ENCODE results near the gene TRIM62.
"Not testable (repeated sequence)": the region's sequence is repeated elsewhere in the genome, so short reads cannot be mapped to it uniquely, and the experiment has no call there.

The TRIM62 gene

DNA sequence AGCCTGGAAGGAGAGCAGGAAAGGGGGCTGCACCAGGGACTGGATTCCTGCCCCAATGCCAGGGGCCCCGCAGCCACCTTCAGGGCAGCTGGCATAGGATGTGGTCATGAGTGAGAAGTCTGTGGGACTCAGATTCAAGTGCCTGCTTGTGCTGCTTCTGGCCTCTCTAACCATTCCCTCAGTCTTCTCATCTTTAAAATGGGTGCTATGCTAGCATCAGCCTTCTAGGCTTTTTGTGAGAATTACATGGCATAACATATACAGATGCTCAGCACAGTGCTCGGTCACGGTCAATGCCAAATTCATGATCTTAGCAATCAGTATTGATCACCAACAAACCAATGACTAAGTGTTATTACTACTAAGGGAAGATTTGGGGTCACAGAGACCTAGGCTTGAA lies 23.5 kb downstream of the TRIM62 start:
- no peak for DNase-seq

GRCh38 chr1:33157131-33157530 lies 24.7 kb downstream of the TRIM62 start:
- no peak for DNase-seq

DNA sequence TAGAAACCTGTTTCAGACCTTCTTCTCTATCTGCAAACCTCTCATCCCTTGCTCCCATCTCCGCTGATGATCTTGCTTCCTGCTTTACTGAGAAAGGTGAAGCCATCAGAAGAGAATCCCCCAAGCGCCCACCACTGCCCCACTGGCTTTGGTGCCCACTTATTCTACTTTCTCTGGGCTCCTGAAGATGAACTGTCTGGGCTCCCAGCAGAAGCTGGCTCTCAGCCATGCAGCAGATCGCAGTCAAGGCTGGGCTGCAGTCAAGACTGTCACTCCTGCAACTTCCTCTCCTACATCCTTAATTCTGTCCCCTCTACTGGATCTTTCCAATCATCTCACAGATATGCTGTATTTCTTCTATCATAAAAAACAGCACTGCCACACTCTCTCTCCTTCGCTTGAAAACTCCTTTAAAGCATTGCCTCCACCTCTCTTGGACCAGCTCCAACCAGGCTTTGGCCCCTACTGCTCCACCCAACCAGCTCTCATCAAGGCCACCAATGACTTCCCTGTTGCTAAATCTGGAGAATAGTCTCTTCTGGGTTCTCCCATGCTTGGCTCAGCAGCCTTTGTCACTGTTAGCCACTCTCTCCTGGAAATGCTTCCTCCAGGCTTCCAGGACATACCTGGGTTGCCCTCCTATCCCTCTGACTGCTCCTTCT lies 25.8 kb downstream of the TRIM62 start:
- no peak for DNase-seq

- DNase-seq = no peak
Measured at GRCh38 chr1:33153650-33154049, 28.2 kb downstream of the TRIM62 start.

GRCh38 chr1:33152685-33153432 lies 29.0 kb downstream of the TRIM62 start:
- no peak for DNase-seq

DNA sequence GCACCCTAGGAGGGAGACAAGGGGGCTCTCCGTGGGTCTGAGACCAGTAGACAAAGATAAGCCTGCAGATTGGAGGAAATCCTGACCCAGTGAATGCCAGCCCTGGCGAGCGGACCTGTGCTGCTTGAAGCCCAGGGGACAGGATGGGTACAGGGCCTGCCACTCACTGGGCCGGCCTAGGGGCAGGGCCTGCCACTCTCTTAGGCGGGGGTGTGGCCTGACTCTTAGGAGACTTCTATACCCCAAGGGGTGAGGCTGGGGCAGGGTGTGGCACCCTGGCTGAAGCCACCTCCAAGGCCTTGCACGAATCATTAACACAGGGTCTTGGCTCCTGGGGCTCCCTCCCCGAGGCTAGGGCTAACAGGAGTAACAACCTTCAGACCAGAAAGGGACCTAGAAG lies 30.7 kb downstream of the TRIM62 start:
- DNase-seq = no peak

- DNase-seq = no peak
Measured at GRCh38 chr1:33150522-33150921, 31.3 kb downstream of the TRIM62 start.

DNA sequence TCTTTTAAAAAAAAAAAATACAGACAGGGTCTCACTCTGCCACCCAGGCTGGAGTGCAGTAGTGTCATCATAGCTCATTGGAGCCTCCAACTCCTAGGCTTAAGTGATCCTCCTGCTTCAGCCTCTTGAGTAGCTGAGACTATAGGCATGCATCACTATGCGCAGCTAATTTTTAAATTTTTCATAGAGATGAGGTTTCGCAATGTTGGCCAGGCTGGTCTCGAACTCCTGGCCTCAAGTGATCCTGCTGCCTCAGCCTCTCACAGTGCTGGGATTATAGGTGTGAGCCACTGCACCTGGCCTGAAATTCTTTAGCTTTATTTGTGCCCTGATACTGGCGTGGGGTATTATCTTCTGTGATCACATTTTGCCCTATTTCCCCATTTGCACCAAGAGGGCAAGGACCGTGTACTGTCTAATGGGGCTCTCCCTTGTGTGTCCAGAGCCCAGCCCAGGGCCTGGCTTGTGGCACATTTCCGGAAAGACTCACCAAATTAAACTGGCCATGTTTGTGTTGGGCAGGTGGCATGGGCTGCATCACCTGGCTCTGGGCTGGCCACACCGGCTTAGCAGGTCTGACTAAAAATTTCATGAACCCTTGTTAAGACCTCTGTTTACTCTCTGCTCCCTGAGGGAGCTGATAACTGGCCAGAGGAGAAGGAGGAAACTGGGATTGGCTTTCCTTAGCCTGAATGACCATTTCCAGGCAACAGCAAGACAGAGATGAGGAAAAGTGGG lies 32.2 kb downstream of the TRIM62 start:
- DNase-seq = no peak

- no peak for DNase-seq
Measured at GRCh38 chr1:33148615-33149014, 33.2 kb downstream of the TRIM62 start.

DNA sequence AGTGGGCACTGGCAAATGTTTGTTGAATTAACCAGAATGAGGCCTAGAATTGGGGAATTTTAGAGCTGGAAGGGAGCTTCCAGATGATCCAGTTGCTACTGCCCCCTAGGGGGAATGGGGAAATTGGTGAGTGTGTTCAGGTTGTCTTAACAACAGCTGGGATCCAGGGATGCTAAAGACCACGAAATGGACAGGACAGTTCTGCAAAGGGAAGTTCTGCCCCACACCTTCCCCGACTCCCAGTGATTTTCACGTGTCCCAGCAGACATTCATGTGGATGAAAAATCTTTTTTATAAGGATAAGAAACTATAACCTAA lies 33.9 kb downstream of the TRIM62 start:
- no peak for DNase-seq

DNA sequence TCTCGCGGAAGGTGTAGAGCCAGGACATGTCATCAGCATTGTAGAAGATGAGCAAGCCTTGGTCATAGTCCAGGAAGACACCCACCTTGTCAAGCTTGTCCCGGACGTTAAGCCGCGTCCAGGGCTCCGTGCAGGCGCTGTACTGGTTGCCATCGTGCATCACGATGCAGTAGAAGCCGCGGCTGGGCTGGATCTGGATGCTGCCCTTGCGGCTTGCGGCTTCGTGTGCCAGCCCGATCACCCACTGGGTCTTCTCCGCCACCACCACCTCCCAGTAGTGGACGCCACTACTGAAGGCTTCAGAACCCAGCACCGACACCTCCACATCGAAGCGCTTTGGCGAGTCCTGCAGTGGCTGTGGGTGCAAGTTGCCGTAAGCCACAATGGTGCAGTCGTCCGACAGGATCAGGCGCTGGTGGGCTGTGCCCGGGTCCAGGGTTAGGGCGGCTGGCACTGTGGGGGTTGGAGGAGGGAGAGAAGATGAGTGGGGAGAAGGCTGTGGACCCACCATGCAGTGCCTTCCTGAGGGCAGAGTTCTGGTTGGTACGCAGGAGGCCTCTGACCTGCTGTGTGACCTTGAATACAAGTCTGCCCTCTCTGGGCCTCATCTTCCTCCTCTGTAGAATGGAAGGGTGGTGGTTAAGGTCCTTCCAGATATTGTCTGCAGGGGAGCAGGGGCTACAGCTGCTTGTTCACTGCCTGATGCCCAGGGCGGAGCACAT lies 34.4 kb downstream of the TRIM62 start:
- DNase-seq = no peak

DNA sequence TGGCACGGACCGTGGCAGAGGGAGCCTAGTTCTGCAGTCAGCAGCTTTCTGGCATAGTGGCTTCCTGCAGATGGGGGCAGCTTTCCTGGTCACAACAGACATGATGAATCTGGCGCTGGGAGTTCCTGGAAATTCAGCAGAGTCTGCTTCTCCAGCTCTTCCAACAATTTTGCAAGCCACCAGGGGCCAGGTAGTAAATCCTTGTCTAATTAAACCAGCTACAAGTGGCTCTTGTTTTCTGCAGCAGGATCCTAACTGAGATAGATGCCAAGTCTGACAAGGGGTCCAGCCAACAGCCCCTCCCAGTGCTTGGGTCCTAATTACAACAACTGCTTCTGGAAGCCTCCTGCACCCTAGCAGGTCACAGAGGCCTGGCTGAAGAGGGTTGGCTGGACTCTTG lies 35.8 kb downstream of the TRIM62 start:
- DNase-seq = no peak

GRCh38 chr1:33143698-33144097 lies 38.1 kb downstream of the TRIM62 start:
- DNase-seq = peak; percentile 70

DNA sequence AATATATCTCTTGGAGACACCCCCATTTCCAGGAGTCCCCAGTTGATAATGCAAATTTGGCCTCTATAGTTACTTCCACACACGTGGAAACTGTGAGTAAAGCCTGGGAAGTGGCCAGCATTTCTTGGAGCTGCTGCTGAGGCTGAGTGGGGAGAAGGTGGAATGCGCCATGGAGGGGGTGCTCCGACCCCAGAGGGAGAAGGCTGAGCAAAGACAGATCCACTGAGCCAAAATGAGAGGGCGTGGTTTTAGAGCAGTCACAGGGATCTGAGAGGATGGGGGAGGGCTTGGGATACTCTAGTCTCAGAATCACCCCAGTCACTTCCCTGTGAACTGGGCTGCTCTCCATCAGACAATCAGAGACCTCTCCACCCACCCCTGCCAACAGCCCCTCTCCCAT lies 38.7 kb downstream of the TRIM62 start:
- no peak for DNase-seq

GRCh38 chr1:33142483-33143064 lies 39.3 kb downstream of the TRIM62 start:
- DNase-seq = no peak

- DNase-seq = no peak
Measured at GRCh38 chr1:33141781-33142180, 40.1 kb downstream of the TRIM62 start.

DNA sequence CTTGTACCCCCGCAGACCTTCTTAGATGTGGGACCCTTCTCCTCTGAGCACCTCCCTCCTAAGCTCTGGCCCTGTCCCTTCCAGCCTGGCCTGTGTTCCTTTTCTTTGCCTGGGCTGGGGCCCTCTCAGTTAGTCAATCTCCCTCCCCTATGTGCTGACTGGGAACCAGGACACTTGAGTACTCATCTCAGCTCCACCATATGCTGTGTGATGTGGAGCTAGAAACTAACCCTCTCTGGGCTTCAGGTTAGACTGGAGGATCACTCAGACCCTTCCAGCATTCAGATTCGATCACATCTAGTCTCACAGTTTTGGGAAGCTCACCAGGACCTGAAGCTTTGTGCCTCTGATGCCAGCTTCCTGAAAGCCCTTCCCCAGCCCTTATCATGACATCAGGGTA lies 40.6 kb downstream of the TRIM62 start:
- DNase-seq = no peak

DNA sequence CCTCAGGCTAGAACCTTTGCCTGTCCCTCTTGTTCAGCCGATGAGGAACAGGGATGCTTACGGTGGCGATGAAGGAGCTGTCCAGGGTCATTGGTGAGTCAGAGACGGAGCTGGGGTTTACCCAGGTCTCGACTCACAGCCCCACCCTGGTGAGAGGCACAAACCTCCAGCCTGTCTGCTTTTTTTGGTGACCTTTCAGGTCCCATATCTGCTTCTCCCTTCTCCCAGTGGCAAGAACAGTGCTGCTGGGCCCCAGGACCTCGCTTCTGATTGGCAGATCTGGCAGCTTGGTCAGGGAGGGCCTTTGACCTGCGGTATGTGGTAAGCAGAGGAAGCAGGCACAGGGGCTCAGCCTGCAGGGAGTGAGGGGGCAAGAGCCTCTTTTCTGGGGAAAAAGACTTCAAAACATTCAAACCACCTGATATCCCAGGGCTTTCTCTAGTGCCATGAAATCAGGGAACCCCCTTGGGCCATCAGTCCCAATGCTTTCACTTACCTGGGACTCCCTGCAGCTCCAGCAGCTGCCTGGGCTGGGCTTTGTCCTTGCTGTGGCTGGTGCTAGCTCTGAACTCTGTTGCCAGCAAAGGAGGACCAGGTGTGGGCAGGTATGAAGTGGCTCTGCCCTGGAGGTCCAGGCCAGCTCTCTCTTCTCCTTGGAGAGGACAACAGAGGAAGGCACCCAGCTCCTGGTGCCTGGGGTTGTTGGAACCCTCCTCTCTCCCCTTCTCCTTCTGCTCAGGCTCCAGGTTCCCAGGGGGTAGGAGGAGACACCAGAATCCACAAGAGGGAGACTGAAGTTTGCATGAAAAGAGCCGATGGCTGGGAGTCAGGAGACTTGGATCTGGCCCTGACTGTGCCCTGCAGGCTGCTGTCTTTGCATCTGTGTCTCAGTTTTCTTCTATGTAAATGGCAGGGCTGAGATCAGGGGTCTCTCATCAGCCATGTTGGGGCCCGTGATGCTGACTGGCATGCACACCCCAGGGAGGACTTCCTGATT lies 41.4 kb downstream of the TRIM62 start:
- DNase-seq = no peak

GRCh38 chr1:33137800-33138199 lies 44.0 kb downstream of the TRIM62 start:
- no peak for DNase-seq

DNA sequence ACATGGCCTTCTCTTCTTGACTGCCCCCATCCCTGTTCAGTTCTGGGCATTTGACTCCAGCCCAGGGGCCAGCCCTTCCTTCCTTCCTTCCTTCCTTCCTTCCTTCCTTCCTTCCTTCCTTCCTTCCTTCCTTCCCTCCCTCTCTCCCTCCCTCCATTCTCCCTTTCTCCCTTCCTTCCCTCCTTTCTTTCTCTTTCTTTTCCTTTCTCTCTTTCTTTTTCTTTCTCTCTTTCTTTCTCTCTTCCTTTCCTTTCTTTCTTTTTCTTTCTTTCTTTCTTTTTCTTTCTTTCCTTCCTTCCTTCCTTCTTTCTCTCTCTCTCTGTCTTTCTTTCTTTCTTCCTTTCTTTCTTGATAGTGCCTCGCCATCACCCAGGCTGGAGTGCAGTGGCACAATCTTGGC lies 45.8 kb downstream of the TRIM62 start:
- not testable (repeated sequence) for DNase-seq

GRCh38 chr1:33133478-33134105 lies 48.3 kb downstream of the TRIM62 start:
- DNase-seq = no peak
